Sciatic nerve (tissue), 2 donors: ENCODE measurements around the gene CELA3B. TPM values are rescaled to one million over a fixed set of nuclear protein-coding genes. Genes with fewer than 3 reads are reported as not detected.
A peak's percentile ranks its signal among the peaks of the same experiment; 100 is the strongest.
"Not testable (repeated sequence)": the region's sequence is repeated elsewhere in the genome, so short reads cannot be mapped to it uniquely, and the experiment has no call there.

ENCODE experiments used
- ATAC-seq: fragments of 200-7000 bp; cut with Tn5 transposase; one replicate; pipeline ENCODE4 v1.9.1; 2020; ENCODE audit warnings: mild to moderate bottlenecking, moderate library complexity
- DNase-seq: peaks from one replicate; pipeline ENCODE4 v3.0.0-alpha.2; 2020; ENCODE audit warnings: low spot score
- intact Hi-C: fragments of 100-400 bp; cut with DNase I; formaldehyde crosslinking; loops from one replicate; pipeline ENCODE4 v1.14.2; 2022
- total RNA-seq: library from RNA; stranded (reverse); fragmentation: NEBNext Ultra II Directional; extraction: Animal tissue kit (Norgen Biotek cat#: 25700); gene quantifications from one replicate; pipeline ENCODE4 v1.2.1, GENCODE V29; 2021
- donor health status: DM: no; HTN: no; CAD: no.
- donor health status: DM: no; HTN: no; CAD: no.

Gene CELA3B, protein sequence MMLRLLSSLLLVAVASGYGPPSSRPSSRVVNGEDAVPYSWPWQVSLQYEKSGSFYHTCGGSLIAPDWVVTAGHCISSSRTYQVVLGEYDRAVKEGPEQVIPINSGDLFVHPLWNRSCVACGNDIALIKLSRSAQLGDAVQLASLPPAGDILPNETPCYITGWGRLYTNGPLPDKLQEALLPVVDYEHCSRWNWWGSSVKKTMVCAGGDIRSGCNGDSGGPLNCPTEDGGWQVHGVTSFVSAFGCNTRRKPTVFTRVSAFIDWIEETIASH
- 1.2 TPM for total RNA-seq

- DNase-seq, ATAC-seq, intact Hi-C loops: not testable (repeated sequence)
Observed at GRCh38 chr1:21976703-21977239, at the start of gene CELA3B. TSS of gene CELA3B (plus strand) at chr1:21977022. CDS start at chr1:21977040, 18 bp downstream.

DNA sequence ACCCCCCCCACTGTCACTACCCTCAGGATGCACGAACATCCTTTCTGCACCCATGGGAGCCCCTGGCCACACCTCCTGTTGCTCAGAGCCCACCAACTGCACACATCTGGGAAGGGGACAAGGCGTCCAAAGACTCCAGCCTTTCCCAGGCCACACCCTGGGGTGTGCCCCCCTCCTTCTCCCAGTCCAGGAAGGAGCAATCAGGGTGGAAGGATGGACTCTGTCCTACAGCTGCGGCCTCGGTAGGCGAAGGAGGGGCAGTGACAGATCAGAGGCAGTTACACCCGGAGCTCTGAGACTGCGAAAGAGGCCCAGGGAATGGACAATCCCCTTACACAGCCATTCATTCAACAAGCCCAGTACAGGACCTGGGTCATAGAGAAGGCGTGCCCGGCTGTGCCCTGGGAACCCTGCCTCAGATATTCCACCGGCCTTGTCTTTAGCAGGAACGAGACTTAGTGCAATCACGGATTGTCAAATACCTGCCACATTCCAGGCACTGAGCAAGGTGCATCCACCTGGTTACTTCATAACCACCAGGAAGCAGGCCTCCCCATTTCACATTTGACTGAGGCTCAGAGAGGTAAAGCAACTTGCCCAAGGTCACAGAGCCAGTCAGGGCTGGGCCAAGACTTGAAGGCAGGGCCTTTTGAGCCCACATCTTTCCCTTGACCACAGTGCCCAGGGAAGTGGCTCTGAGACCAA is 49.1 kb upstream of the CELA3B start:
- ATAC-seq, result peak; percentile 77
- intact Hi-C loops, result no loop called here
- peak; percentile 71 for DNase-seq

- intact Hi-C loops, result no loop called here
- DNase-seq (no peak), ATAC-seq (no peak)
Observed at GRCh38 chr1:21930080-21930571, 46.7 kb upstream of the CELA3B start.

GRCh38 chr1:21930629-21931170 is 46.1 kb upstream of the CELA3B start:
- DNase-seq (no peak), ATAC-seq (no peak)
- intact Hi-C loops, result no loop called here

DNA sequence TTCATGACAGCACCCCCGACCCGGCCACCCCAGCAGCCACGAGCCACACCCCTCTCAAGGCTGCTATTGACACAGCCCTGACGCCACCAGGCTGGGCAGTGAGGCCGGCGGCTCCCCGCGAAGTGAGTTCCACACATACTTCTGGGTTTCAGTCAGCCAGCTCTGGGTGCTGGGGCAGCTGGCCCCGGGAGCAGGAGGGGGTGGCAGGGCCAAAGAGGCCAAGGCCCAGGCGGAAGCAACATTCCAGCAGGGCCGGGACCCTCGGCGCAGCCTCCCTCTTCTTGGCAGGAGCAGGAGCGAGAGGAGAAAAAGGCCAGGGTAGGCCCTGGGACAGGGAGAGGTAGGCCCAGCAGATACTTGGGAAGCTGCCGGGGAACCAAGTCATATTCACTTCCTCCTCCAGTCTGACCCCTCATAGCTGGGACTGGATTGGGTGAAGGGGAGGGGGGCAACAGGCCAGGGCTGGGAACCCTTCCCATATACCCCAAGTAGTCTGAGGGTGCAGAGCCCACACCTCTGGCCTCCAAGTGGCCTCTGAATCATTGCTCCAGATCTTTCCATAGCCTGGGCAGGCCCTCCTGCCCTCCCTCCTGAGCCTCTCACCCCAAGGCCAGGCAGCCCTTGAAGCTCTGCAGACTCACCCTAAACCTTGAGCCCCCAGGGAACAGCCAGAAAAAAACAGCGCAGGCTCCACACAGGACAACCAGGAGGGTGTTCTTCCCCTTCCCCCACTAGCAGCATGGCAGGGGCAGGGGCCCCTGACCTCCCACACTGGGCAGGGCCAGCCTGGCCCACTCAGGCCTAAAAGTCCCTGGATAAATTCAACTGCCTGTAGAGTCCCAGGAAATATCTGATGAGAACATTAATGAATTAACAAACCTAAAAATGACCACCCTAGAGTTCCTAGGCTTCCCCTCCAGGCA is 45.4 kb upstream of the CELA3B start:
- DNase-seq, result peak; percentile 88
- peak; percentile 67 for ATAC-seq
- intact Hi-C loops, result no loop called here

- intact Hi-C loops, result no loop called here
- DNase-seq (no peak), ATAC-seq (peak; percentile 67)
Observed at GRCh38 chr1:21932127-21932526, 44.7 kb upstream of the CELA3B start.

- intact Hi-C loops, result no loop called here
- DNase-seq, result no peak
- ATAC-seq, result no peak
Observed at GRCh38 chr1:21933397-21934248, 43.2 kb upstream of the CELA3B start.

- no peak for ATAC-seq
- intact Hi-C loops, result no loop called here
- no peak for DNase-seq
Observed at GRCh38 chr1:21935393-21935804, 41.4 kb upstream of the CELA3B start.

DNA sequence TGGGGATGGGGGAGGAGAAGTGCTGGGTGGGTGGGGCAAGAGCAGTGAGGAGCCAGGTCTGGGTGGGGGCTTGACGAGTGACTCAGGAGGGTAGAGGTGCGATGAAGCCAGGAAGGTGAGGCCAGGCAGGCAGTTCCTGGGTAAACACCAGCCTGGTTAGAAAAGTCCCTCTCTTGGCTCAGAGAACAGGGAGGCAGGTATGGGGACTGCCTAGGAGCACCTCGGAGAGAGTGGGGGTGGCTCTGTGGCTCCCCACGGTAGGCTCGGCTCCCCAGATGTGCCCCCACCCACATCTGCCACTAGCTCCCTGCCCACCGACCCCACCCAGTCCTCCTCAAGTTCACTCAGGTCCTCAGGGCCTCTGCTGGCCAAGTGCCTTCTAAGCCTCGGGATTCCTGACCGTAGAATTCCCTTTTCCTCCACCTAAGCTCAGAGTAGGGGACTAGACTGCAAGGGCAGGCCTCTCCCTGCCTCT is 40.9 kb upstream of the CELA3B start:
- ATAC-seq (no peak), DNase-seq (no peak)
- intact Hi-C loops, result no loop called here

DNA sequence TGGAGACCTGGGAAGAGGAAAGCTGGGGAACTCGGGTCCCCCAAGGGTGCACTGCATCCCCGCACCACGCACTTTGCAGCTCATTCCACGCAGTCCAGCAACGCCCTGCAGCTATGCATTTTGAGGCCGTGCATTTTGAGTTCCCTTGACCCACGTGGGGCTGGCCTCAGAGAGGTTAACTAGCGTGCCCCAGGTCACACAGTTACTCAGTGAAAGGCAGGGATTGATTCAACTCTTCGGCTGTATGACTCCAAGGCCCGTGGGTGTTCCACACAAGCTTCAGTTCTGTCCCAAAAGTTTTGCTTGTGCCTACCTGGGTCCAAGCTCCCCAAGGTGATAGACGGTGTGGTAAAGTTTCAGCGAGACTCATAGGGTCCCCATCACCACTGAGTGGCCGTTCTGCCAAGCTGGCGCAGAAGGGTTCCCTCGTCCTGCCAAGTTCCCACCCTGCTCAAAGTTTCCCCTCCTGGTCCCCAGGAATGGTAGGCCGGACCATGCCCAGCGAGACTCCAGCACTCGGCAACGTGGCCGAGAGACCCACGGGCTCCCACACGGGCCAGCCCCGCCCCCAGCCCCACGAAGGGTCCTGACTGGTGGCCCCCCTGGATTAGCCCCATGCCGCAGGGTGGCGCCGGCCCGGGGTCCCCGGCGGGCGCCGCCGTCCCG is 40.3 kb upstream of the CELA3B start:
- DNase-seq (no peak), ATAC-seq (no peak)
- intact Hi-C loops, result no loop called here

DNA sequence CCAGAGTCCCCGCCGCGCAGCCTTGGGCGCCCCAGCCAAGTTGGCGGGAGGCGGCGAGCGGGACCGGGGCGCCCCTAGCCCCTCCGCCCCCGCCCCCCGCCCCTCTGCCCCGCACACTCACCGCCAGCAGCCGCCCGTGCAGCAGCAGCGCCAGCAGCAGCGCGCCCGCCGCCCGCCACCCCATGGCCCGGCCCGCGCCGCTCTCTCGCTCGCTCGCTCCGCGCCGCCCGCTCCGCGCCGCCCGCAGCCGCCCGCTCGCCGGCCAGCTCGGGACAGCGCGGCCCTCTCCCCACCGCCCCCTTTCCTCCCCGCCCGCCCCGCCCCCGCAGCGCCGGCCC is 39.8 kb upstream of the CELA3B start, which contains the start of gene HSPG2:
Gene HSPG2 (minus strand): TSS at position 277 of the 338 bp plus-strand sequence. CDS start 93 bp downstream, at position 184.
- intact Hi-C loops, result no loop called here
- no peak for ATAC-seq
- DNase-seq, result no peak

DNA sequence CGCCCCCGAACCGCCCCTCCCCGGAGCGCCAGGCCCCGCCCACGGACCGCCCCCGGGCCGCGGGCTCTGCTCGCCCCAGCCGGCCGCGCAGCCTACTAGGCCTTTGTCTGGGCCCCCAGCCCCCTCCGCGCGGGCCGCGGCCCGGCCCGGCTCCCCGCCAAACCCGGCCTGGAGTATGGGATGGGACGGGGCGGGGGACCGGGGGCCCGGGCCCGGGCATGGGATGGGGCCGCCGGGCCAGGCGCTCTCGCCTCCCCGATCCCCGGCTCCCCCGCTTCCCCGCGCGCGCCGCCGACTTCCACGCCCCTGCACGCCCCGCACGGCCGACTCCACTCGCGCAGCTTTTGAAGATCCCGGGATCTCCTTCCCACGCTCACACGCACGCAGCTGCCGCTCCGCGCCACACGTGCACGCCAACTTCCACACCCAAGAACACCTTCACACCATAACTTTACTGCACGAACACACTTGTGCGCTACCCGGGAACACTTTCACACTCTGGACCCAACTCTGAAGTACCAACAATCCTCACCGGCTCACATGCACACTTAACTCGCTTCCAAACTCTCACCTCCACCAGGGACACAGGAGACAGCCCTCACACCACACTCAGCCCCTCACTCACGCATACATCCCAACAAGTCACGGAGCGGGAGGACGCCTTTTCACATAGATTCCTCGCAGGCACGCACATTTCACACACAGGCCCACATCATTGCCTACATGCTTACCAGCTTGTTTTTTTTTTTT is 39.3 kb upstream of the CELA3B start:
- peak; percentile 68 for ATAC-seq
- DNase-seq, result peak; percentile 92
- intact Hi-C loops, result no loop called here

GRCh38 chr1:21938732-21939538 is 37.9 kb upstream of the CELA3B start:
- no peak for DNase-seq
- intact Hi-C loops, result no loop called here
- no peak for ATAC-seq

DNA sequence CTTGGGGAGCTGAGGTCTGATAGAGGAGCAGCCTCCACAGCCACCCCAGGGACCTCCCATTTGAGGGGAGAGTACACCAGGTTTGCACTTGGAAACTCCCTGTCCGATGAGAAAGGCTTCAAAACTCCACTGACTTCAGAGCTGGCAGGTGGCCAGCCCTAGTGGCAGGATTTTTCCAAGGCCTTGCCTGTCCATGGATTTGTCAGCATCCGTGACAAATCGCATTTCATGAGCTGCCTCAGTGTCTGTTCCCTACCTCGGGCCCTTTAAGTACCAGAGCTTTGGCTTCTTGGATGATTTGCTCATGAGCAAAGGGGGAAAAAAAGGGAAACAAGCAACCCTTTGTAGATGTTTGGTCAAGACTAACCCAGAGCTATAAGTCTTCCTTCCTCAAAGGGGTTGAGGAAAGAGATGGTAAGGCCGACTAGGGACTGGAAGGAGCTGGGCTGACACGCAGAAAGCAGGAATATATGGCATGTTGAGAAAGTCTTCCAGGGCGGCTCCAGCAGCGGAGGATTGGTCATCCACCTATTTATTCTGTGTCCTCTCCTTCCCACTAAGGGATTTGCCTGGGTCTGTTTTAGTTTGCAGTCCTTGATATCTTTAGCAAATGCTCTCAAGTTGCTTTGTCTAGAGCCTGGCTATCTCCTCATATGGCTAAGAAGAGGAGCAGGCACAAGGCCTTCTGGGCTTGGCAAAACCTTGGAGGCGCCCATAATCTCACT is 37.0 kb upstream of the CELA3B start:
- intact Hi-C loops, result loop anchor here (5.0 kb wide), 1 partner anchor 38 kb away; no protein-coding TSS in a partner anchor
- DNase-seq (peak; percentile 94), ATAC-seq (peak; percentile 46)

GRCh38 chr1:21940492-21940891 is 36.3 kb upstream of the CELA3B start:
- ATAC-seq, result no peak
- DNase-seq, result no peak
- intact Hi-C loops, result loop anchor here (5.0 kb wide), 1 partner anchor 38 kb away; no protein-coding TSS in a partner anchor
